HG02938 (cell line): Measurements from ENCODE around the gene TMA16.
"Not testable (repeated sequence)": the region's sequence is repeated elsewhere in the genome, so short reads cannot be mapped to it uniquely, and the experiment has no call there.

ENCODE experiments used
- ATAC-seq: cut with Tn5 transposase; IDR thresholded peaks from one replicate; pipeline ENCODE4 v1.9.1; 2021; ENCODE audit warnings: mild to moderate bottlenecking, moderate library complexity; ENCODE audit not compliant: unreplicated experiment

TMA16 gene

GRCh38 chr4:163505374-163505773 lies 10.9 kb downstream of the TMA16 start:
- no peak for ATAC-seq

- ATAC-seq = no peak
These were observed 20.7 kb downstream of the TMA16 start for GRCh38 chr4:163515198-163515597.

GRCh38 chr4:163523791-163524365 lies 29.4 kb downstream of the TMA16 start:
- ATAC-seq = no peak

- ATAC-seq = no peak
These were observed 31.5 kb downstream of the TMA16 start for GRCh38 chr4:163525982-163526381.

GRCh38 chr4:163527172-163527571 lies 32.7 kb downstream of the TMA16 start:
- ATAC-seq = no peak

- ATAC-seq = no peak
These were observed 34.2 kb downstream of the TMA16 start for GRCh38 chr4:163528653-163529052.

- no peak for ATAC-seq
These were observed 39.6 kb downstream of the TMA16 start for GRCh38 chr4:163534056-163534455.

GRCh38 chr4:163535657-163536056 lies 41.2 kb downstream of the TMA16 start:
- ATAC-seq = peak; percentile 65

- ATAC-seq = no peak
These were observed 41.6 kb downstream of the TMA16 start for GRCh38 chr4:163536091-163536490.

- no peak for ATAC-seq
These were observed 42.6 kb downstream of the TMA16 start for GRCh38 chr4:163537114-163537513.

GRCh38 chr4:163538820-163539219 lies 44.3 kb downstream of the TMA16 start:
- ATAC-seq = not testable (repeated sequence)

- ATAC-seq = no peak
These were observed 46.0 kb downstream of the TMA16 start for GRCh38 chr4:163540448-163540847.

GRCh38 chr4:163540977-163541376 lies 46.5 kb downstream of the TMA16 start:
- no peak for ATAC-seq

- ATAC-seq = no peak
These were observed 47.8 kb downstream of the TMA16 start for GRCh38 chr4:163542275-163542674.

- ATAC-seq = peak; percentile 80
These were observed 50.0 kb downstream of the TMA16 start for GRCh38 chr4:163544407-163545038.

- ATAC-seq = peak; percentile 36
These were observed 54.2 kb downstream of the TMA16 start for GRCh38 chr4:163548481-163549243.

GRCh38 chr4:163550869-163551267 lies 56.4 kb downstream of the TMA16 start:
- ATAC-seq = no peak

- ATAC-seq = no peak
These were observed 58.7 kb downstream of the TMA16 start for GRCh38 chr4:163553146-163553545.

GRCh38 chr4:163554870-163555465 lies 60.5 kb downstream of the TMA16 start:
- ATAC-seq = no peak

GRCh38 chr4:163556177-163556576 lies 61.7 kb downstream of the TMA16 start:
- ATAC-seq = peak; percentile 37

GRCh38 chr4:163556650-163557391 lies 62.3 kb downstream of the TMA16 start:
- no peak for ATAC-seq
